K562 (cell line): ENCODE data around the gene AKAP13. TPM values are rescaled to one million over a fixed set of nuclear protein-coding genes. Genes with fewer than 3 reads are reported as not detected.

Experiments
- ATAC-seq: fragments of 200-7000 bp; cut with Tn5 transposase; 3 replicates; pipeline ENCODE4 v1.9.1; 2020; ENCODE audit warnings: moderate library complexity
- BruUV-seq: library from RNA; stranded (reverse); fragments of 400-500 nt; replicated peaks from 2 replicates; lab custom pipeline; 2021; lab: Mats Ljungman, UMichigan
- CTCF ChIA-PET: fragments of 300-600 bp; formaldehyde crosslinking; extraction: SDS; loops from one replicate; lab custom pipeline; 2021; ENCODE audit warnings: low intra/inter-chr PET ratio; lab: Yijun Ruan, JAX
- POLR2A ChIA-PET: fragments of 300-600, 350-650 bp; sonication (Branson Sonifier 250); formaldehyde crosslinking; extraction: SDS; loops from one replicate; lab custom pipeline; 2021; ENCODE audit warnings: antibody characterized with exemption, inconsistent platforms; lab: Yijun Ruan, JAX
- DNase-seq, 4 experiments: peaks; one replicate each; pipeline versions ENCODE4 v3.0.0 to v3.0.0-alpha.2; 2011 to 2018; ENCODE audit warnings: low spot score in 3 of 4, mixed read lengths in 3 of 4; ENCODE audit errors: extremely low read depth in 1 of 4
- FAIRE-seq: peaks from 2 replicates; lab custom pipeline; 2011; peaks lifted over from hg19 to GRCh38; lab: Jason Lieb, UNC
- H2AFZ ChIP-seq: 2 replicates; pipeline ENCODE4 v1.6.0; 2011; ENCODE audit warnings: low read depth, low read length, control low read depth, inconsistent platforms
- H3K27ac ChIP-seq: fragments of 200-600 bp; 3 replicates; pipeline ENCODE4 v1.8.0; 2011; ENCODE audit warnings: low read depth, mild to moderate bottlenecking, control low read depth, inconsistent platforms, low read length, moderate library complexity, mixed read lengths; ENCODE audit errors: extremely low read depth
- H3K27me3 ChIP-seq, 2 experiments: fragments of 300-600 bp in 1 of 2; 2 replicates in 1 of 2; 3 replicates in 1 of 2; pipeline versions ENCODE4 v1.6.0 to v1.8.0; 2011; ENCODE audit warnings: inconsistent platforms in 2 of 2, low read length in 2 of 2, mild to moderate bottlenecking in 1 of 2, mixed read lengths in 1 of 2, moderate library complexity in 1 of 2; ENCODE audit not compliant: control insufficient read depth in 2 of 2, insufficient read depth in 2 of 2
- H3K36me3 ChIP-seq: fragments of 300-600 bp; 3 replicates; pipeline ENCODE4 v1.8.0; 2011; ENCODE audit warnings: mild to moderate bottlenecking, low read length, inconsistent platforms; ENCODE audit not compliant: control insufficient read depth, insufficient read depth
- H3K4me1 ChIP-seq, 2 experiments: fragments of 200-600 bp in 1 of 2; replicated peaks in 1 of 2; 2 replicates in 1 of 2; 3 replicates in 1 of 2; pipeline versions ENCODE4 v1.5.1 to v1.8.0; 2011; ENCODE audit warnings: inconsistent platforms in 2 of 2, low read length in 2 of 2, mild to moderate bottlenecking in 1 of 2, mixed read lengths in 1 of 2, moderate library complexity in 1 of 2; ENCODE audit not compliant: control insufficient read depth in 2 of 2, insufficient read depth in 2 of 2
- H3K4me2 ChIP-seq: 2 replicates; pipeline ENCODE4 v1.6.1; 2011; ENCODE audit warnings: low read length, control low read depth, inconsistent platforms, mixed read lengths; ENCODE audit not compliant: insufficient read depth
- H3K4me3 ChIP-seq: fragments of 200-600 bp; sonication (generic), shearing (Covaris generic); 2 replicates; pipeline ENCODE4 v1.5.1; 2016; ENCODE audit warnings: control low read depth, inconsistent platforms
- H3K79me2 ChIP-seq: fragments of 200-600 bp; 3 replicates; pipeline ENCODE4 v1.8.0; 2011; ENCODE audit warnings: low read length, inconsistent platforms; ENCODE audit not compliant: control insufficient read depth, insufficient read depth
- H3K9ac ChIP-seq, 2 experiments: 2 replicates each; pipeline versions ENCODE4 v1.6.0 to v1.6.1; 2011; ENCODE audit warnings: low read depth in 2 of 2, low read length in 2 of 2, control low read depth in 1 of 2, inconsistent platforms in 1 of 2, mild to moderate bottlenecking in 1 of 2, mixed read lengths in 1 of 2; ENCODE audit not compliant: insufficient read depth in 1 of 2
- H3K9me1 ChIP-seq: one replicate; pipeline ENCODE4 v1.6.0; 2011; ENCODE audit warnings: inconsistent platforms, mild to moderate bottlenecking, low read length, moderate library complexity; ENCODE audit not compliant: control insufficient read depth, insufficient read depth
- H3K9me3 ChIP-seq: replicated peaks from 2 replicates; pipeline ENCODE4 v1.5.1; 2011; ENCODE audit warnings: low read depth, low read length, inconsistent platforms; ENCODE audit not compliant: control insufficient read depth, insufficient read depth
- H4K20me1 ChIP-seq: replicated peaks from 2 replicates; pipeline ENCODE4 v1.6.1; 2011; ENCODE audit warnings: low read length, inconsistent platforms, mixed read lengths; ENCODE audit not compliant: control insufficient read depth, insufficient read depth
- ETV5 ChIP-seq: sonication (generic); formaldehyde crosslinking; IDR thresholded peaks from 2 replicates; pipeline ENCODE4 v1.4.0; 2020; ENCODE audit warnings: low read depth, mild to moderate bottlenecking, missing genetic modification reagents
- HDAC2 ChIP-seq: fragments of 450-650 bp; IDR thresholded peaks from 2 replicates; pipeline ENCODE4 v1.6.1; 2016; ENCODE audit warnings: mild to moderate bottlenecking
- MCM3 ChIP-seq: fragments of 450-650 bp; IDR thresholded peaks from 2 replicates; pipeline ENCODE4 v1.6.1; 2016
- NFE2L1 ChIP-seq: fragments of 450-650 bp; IDR thresholded peaks from 2 replicates; pipeline ENCODE4 v1.6.1; 2016; ENCODE audit warnings: missing genetic modification characterization, low read depth, mild to moderate bottlenecking, missing compliant biosample characterization, moderate library complexity, borderline replicate concordance
- TEAD2 ChIP-seq: fragments of 450-650 bp; IDR thresholded peaks from 2 replicates; pipeline ENCODE4 v1.6.1; 2016; ENCODE audit warnings: missing genetic modification characterization, control low read depth, missing compliant biosample characterization
- ZBTB7A ChIP-seq: IDR thresholded peaks from 2 replicates; pipeline ENCODE4 v1.6.1; 2011; ENCODE audit warnings: low read depth, mild to moderate bottlenecking, low read length, moderate library complexity, borderline replicate concordance; ENCODE audit not compliant: control insufficient read depth
- ZNF589 ChIP-seq: fragments of 200-800 bp; sonication (Bioruptor generic); IDR thresholded peaks from 2 replicates; pipeline ENCODE4 v1.6.1; 2016; ENCODE audit warnings: low read depth, missing genetic modification characterization, missing compliant biosample characterization
- WGBS: fragments of 100-300 bp; shearing (Covaris generic); methylation state at CpG from one replicate; pipeline ENCODE4 v1.1.6; 2016; ENCODE audit warnings: low coverage, mixed read lengths; ENCODE audit not compliant: insufficient coverage; ENCODE audit errors: missing lambda C conversion rate; 5-methylcytosine and 5-hydroxymethylcytosine counted together
- in situ Hi-C: fragments of 300-500 bp; cut with MboI; formaldehyde crosslinking; loops from 4 replicates; pipeline ENCODE4 v1.15.0; 2018; ENCODE audit warnings: inconsistent platforms, mixed read lengths
- intact Hi-C: fragments of 100-400 bp; cut with micrococcal nuclease; formaldehyde crosslinking; loops from 2 replicates; pipeline ENCODE4 v1.14.2; 2022
- polyA plus RNA-seq, 8 experiments: library from polyadenylated mRNA; depleted of rRNA in 4 of 8; stranded (reverse) in 5 of 8; unstranded in 3 of 8; fragments of >200 nt; fragmentation: Nextera tagmentation in 2 of 8; fragmentation: Illumina TruSeq in 1 of 8; extraction: Ambion mirVana in 2 of 8; extraction: Trizol in 1 of 8; gene quantifications; 2 replicates each; pipeline versions ENCODE4 v1.2.1 to v1.2.3, GENCODE V29; 2011 to 2014; ENCODE audit warnings: inconsistent platforms in 1 of 8, missing spikeins in 1 of 8
- total RNA-seq, 7 experiments: library from RNA; depleted of rRNA in 6 of 7; stranded (reverse); fragments of >200 nt in 6 of 7; fragmentation: Illumina TruSeq in 2 of 7; extraction: Trizol in 2 of 7; gene quantifications; 2 replicates each; pipeline versions ENCODE4 v1.2.1 to v1.2.3, GENCODE V29; 2011 to 2021; ENCODE audit warnings: low replicate concordance in 1 of 7
- TF ChIP-seq, protein P1 (sequence below): fragments of 200-800 bp; sonication (Bioruptor generic); IDR thresholded peaks from 2 replicates; pipeline ENCODE4 v1.6.1; 2017; ENCODE audit warnings: missing genetic modification characterization, missing compliant biosample characterization
- TF ChIP-seq, protein P2 (sequence below): fragments of 450-650 bp; IDR thresholded peaks from 2 replicates; pipeline ENCODE4 v1.6.1; 2016; ENCODE audit warnings: mild to moderate bottlenecking

The AKAP13 gene
- total and polyA plus RNA-seq, 9 of the 15 experiments (the other 6 are each of a cell fraction or from before 2014, with no cell fraction given) = 0.03 to 1.7 (median 0.42) TPM

DNA sequence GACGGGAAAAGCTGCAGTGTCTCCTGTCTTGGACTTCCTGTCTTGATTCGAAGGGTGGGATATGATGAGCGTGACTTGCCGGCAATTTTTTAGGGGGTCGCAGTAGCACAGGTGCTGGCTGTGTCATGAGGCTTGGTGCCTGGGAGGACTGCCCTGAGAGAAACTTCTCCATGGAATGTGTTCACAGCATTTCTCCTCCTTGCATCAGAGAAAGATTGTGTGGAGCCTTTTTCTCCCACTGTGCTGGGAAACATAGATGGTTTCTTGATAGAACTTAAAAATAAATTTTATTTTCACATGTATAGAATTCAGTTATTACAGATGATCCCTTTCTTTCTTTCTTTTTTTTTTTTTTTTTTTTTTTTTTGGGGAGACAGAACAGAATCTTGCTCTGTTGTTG lies 292.9 kb downstream of the AKAP13 start:
- no peaks in the 10 kb centered on the region for H3K4me1 ChIP-seq
- ATAC-seq = no peak

More for the DNA sequence above, 292.9 kb downstream of the AKAP13 start:
- CTCF ChIA-PET = no interaction called here
- Histone ChIP-seq H4K20me1 (no peaks in the 10 kb centered on the region), H3K9me3 (no peaks in the 10 kb centered on the region), H3K36me3 (no peaks in the 10 kb centered on the region), H3K27ac (no peak overlapping the region), H3K4me2 (no peak overlapping the region), H3K9ac (no peak overlapping the region), H3K79me2 (no peaks in the 10 kb centered on the region), H3K9me1 (no peaks in the 10 kb centered on the region), H2AFZ (no peak overlapping the region), H3K4me3 (no peak overlapping the region), H3K27me3 (no peaks in the 10 kb centered on the region)
- FAIRE-seq (no peak), DNase-seq (no peak)
- intact Hi-C loops = no loop called here
- BruUV-seq = no TSS peak
- TF ChIP-seq, protein P1, sequence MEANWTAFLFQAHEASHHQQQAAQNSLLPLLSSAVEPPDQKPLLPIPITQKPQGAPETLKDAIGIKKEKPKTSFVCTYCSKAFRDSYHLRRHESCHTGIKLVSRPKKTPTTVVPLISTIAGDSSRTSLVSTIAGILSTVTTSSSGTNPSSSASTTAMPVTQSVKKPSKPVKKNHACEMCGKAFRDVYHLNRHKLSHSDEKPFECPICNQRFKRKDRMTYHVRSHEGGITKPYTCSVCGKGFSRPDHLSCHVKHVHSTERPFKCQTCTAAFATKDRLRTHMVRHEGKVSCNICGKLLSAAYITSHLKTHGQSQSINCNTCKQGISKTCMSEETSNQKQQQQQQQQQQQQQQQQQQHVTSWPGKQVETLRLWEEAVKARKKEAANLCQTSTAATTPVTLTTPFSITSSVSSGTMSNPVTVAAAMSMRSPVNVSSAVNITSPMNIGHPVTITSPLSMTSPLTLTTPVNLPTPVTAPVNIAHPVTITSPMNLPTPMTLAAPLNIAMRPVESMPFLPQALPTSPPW (CRISPR knock-in tag) = no peak
- TF ChIP-seq TEAD2 (no peak), ZNF589 (no peak), ETV5 (no peak), HDAC2 (no peak), MCM3 (no peak), NFE2L1 (tag) (no peak), ZBTB7A (no peak)
- TF ChIP-seq, protein P2, sequence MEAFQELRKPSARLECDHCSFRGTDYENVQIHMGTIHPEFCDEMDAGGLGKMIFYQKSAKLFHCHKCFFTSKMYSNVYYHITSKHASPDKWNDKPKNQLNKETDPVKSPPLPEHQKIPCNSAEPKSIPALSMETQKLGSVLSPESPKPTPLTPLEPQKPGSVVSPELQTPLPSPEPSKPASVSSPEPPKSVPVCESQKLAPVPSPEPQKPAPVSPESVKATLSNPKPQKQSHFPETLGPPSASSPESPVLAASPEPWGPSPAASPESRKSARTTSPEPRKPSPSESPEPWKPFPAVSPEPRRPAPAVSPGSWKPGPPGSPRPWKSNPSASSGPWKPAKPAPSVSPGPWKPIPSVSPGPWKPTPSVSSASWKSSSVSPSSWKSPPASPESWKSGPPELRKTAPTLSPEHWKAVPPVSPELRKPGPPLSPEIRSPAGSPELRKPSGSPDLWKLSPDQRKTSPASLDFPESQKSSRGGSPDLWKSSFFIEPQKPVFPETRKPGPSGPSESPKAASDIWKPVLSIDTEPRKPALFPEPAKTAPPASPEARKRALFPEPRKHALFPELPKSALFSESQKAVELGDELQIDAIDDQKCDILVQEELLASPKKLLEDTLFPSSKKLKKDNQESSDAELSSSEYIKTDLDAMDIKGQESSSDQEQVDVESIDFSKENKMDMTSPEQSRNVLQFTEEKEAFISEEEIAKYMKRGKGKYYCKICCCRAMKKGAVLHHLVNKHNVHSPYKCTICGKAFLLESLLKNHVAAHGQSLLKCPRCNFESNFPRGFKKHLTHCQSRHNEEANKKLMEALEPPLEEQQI = no peak
- POLR2A ChIA-PET = no interaction called here
- in situ Hi-C loops = no loop called here
- WGBS = 0% methylated on average over 5 of the region's 5 CpGs
